Fibroblast of lung (primary cell): Measurements from ENCODE around the gene DERL2. TPM values are rescaled to one million over a fixed set of nuclear protein-coding genes. Genes with fewer than 3 reads are reported as not detected.

Experiments used
- DNase-seq, 2 donors: peaks; one replicate each; pipeline versions ENCODE4 v3.0.0 to v3.0.0-alpha.2; 2010; ENCODE audit warnings: low read depth in 2 of 2
- H2AFZ ChIP-seq: 2 replicates; pipeline ENCODE4 v1.5.1; 2012; ENCODE audit warnings: low read length, control low read depth, inconsistent platforms
- H3K27ac ChIP-seq: 2 replicates; pipeline ENCODE4 v1.5.1; 2011; ENCODE audit warnings: low read length, control low read depth; ENCODE audit not compliant: insufficient read depth
- H3K27me3 ChIP-seq: 2 replicates; pipeline ENCODE4 v1.5.1; 2011; ENCODE audit warnings: mild to moderate bottlenecking, low read length; ENCODE audit not compliant: control insufficient read depth, insufficient read depth
- H3K36me3 ChIP-seq: 2 replicates; pipeline ENCODE4 v1.5.1; 2011; ENCODE audit warnings: low read length; ENCODE audit not compliant: control insufficient read depth, insufficient read depth
- H3K4me1 ChIP-seq: 2 replicates; pipeline ENCODE4 v1.5.1; 2011; ENCODE audit warnings: low read length; ENCODE audit not compliant: control insufficient read depth, insufficient read depth; ENCODE audit errors: extremely low read depth
- H3K4me2 ChIP-seq: 2 replicates; pipeline ENCODE4 v1.5.1; 2011; ENCODE audit warnings: low read length, control low read depth; ENCODE audit not compliant: insufficient read depth; ENCODE audit errors: extremely low read depth
- H3K4me3 ChIP-seq, 4 experiments: fragments of 200-600 bp in 1 of 4; sonication (generic) in 1 of 4; replicated peaks in 1 of 4; 2 replicates each; pipeline ENCODE4 v1.5.1; 2011 to 2016; ENCODE audit warnings: low read length in 4 of 4, low read depth in 3 of 4, mild to moderate bottlenecking in 3 of 4, control low read depth in 2 of 4, inconsistent platforms in 1 of 4, mixed read lengths in 1 of 4; ENCODE audit not compliant: insufficient read depth in 1 of 4; ENCODE audit errors: control extremely low read depth in 1 of 4
- H3K79me2 ChIP-seq: 2 replicates; pipeline ENCODE4 v1.5.1; 2012; ENCODE audit warnings: mild to moderate bottlenecking, low read length, inconsistent platforms; ENCODE audit not compliant: control insufficient read depth, insufficient read depth
- H3K9ac ChIP-seq: 2 replicates; pipeline ENCODE4 v1.5.1; 2011; ENCODE audit warnings: mild to moderate bottlenecking, low read length, control low read depth; ENCODE audit not compliant: insufficient read depth
- H3K9me3 ChIP-seq: 2 replicates; pipeline ENCODE4 v1.5.1; 2012; ENCODE audit warnings: low read depth, low read length; ENCODE audit not compliant: control insufficient read depth, insufficient read depth
- H4K20me1 ChIP-seq: 2 replicates; pipeline ENCODE4 v1.5.1; 2011; ENCODE audit warnings: low read length; ENCODE audit not compliant: control insufficient read depth, insufficient read depth; ENCODE audit errors: extremely low read depth
- CTCF ChIP-seq, 2 donors: IDR thresholded peaks in 1 of 2; conservative IDR thresholded peaks in 1 of 2; 1 replicate in 1 of 2; 2 replicates in 1 of 2; pipeline ENCODE4 v1.5.1; 2011 to 2012; ENCODE audit warnings: low read length in 2 of 2, control low read depth in 1 of 2, inconsistent platforms in 1 of 2, low read depth in 1 of 2, mild to moderate bottlenecking in 1 of 2
- EZH2 ChIP-seq: IDR thresholded peaks from 2 replicates; pipeline ENCODE4 v1.5.1; 2012; ENCODE audit warnings: low read length, control low read depth, mild to moderate bottlenecking; ENCODE audit errors: missing control alignments
- polyA plus RNA-seq, 2 donors: library from polyadenylated mRNA; depleted of rRNA in 1 of 2; stranded (reverse) in 1 of 2; unstranded in 1 of 2; fragments of >200 nt; gene quantifications; 2 replicates each; pipeline ENCODE4 v1.2.1, GENCODE V29; 2011 to 2012; ENCODE audit warnings: missing spikeins in 1 of 2
- total RNA-seq: library from RNA; depleted of rRNA; stranded (reverse); fragments of >200 nt; gene quantifications from 2 replicates; pipeline ENCODE4 v1.2.1, GENCODE V29; 2014

Gene DERL2
- total and polyA plus RNA-seq, 2 donors (not counting 1 experiment from before 2014, with no cell fraction given): 30.9 to 87.9 TPM

GRCh38 chr17:5466295-5466694, 19.7 kb downstream of the DERL2 start:
- H3K27me3 ChIP-seq: no peaks in the 10 kb centered on the region
- H3K9me3 ChIP-seq: no peaks in the 10 kb centered on the region
- no peak overlapping the region for H3K27ac ChIP-seq
- H4K20me1 ChIP-seq: no peaks in the 10 kb centered on the region
- no peak for DNase-seq
- H3K4me3 ChIP-seq: peak overlapping the region in 1 of 4 experiments; percentile 86
- no peaks in the 10 kb centered on the region for H3K4me1 ChIP-seq
- no peak overlapping the region for H2AFZ ChIP-seq
- no peak for TF ChIP-seq CTCF (conservative IDR thresholded peaks at IDR 0.05 in 1 of 2, IDR thresholded peaks at IDR 0.05 in 1 of 2; ENCODE audit: low read depth in 1 of 2, low read length in 2 of 2)
- no peak for TF ChIP-seq EZH2
- H3K9ac ChIP-seq: no peak overlapping the region
- H3K4me2 ChIP-seq: peak overlapping the region; percentile 4
- peaks cover 62% of the 10 kb centered on the region for H3K79me2 ChIP-seq
- H3K36me3 ChIP-seq: peaks cover 6% of the 10 kb centered on the region

GRCh38 chr17:5464717-5465507, 21.1 kb downstream of the DERL2 start:
- DNase-seq: no peak
- Histone ChIP-seq H3K27me3 (no peaks in the 10 kb centered on the region), H3K9ac (no peak overlapping the region), H3K4me1 (no peaks in the 10 kb centered on the region), H3K4me3 (no peak overlapping the region), H4K20me1 (no peaks in the 10 kb centered on the region), H3K9me3 (no peaks in the 10 kb centered on the region), H3K36me3 (peaks cover 9% of the 10 kb centered on the region), H3K27ac (no peak overlapping the region), H3K4me2 (no peak overlapping the region), H3K79me2 (peaks cover 62% of the 10 kb centered on the region), H2AFZ (no peak overlapping the region)
- TF ChIP-seq CTCF (conservative IDR thresholded peaks at IDR 0.05 in 1 of 2, IDR thresholded peaks at IDR 0.05 in 1 of 2; ENCODE audit: low read depth in 1 of 2, low read length in 2 of 2): no peak
- no peak for TF ChIP-seq EZH2

- TF ChIP-seq CTCF (conservative IDR thresholded peaks at IDR 0.05 in 1 of 2, IDR thresholded peaks at IDR 0.05 in 1 of 2; ENCODE audit: low read depth in 1 of 2, low read length in 2 of 2) (no peak), EZH2 (no peak)
- no peaks in the 10 kb centered on the region for H3K9me3 ChIP-seq
- no peaks in the 10 kb centered on the region for H3K79me2 ChIP-seq
- H2AFZ ChIP-seq: no peak overlapping the region
- H3K9ac ChIP-seq: no peak overlapping the region
- no peaks in the 10 kb centered on the region for H3K27me3 ChIP-seq
- no peaks in the 10 kb centered on the region for H3K4me1 ChIP-seq
- H4K20me1 ChIP-seq: no peaks in the 10 kb centered on the region
- no peak overlapping the region for H3K4me3 ChIP-seq
- H3K36me3 ChIP-seq: peaks cover 9% of the 10 kb centered on the region
- no peak overlapping the region for H3K4me2 ChIP-seq
- H3K27ac ChIP-seq: no peak overlapping the region
- DNase-seq: no peak
Observed at GRCh38 chr17:5446786-5447185, 39.2 kb downstream of the DERL2 start.
